H1 (cell line): Measurements from ENCODE around the gene IRAG1. TPM values are rescaled to one million over a fixed set of nuclear protein-coding genes. Genes with fewer than 3 reads are reported as not detected.

ENCODE experiments used
- CTCF ChIA-PET: fragments of 300-600 bp; sonication (Branson Sonifier 250); formaldehyde crosslinking; loops from one replicate; lab custom pipeline; 2021; ENCODE audit not compliant: partially characterized antibody; lab: Charles Lee
- POLR2A ChIA-PET: fragments of 300-600 bp; sonication (Branson Sonifier 250); formaldehyde crosslinking; loops from one replicate; lab custom pipeline; 2021; ENCODE audit warnings: inconsistent platforms; ENCODE audit not compliant: partially characterized antibody; lab: Charles Lee
- DNase-seq, 2 experiments: peaks; one replicate each; pipeline versions ENCODE4 v3.0.0 to v3.0.0-alpha.2; 2010 to 2022; ENCODE audit warnings: low spot score in 2 of 2, low read depth in 1 of 2, mixed read lengths in 1 of 2
- FAIRE-seq: peaks from 2 replicates; lab custom pipeline; 2011; peaks lifted over from hg19 to GRCh38; lab: Jason Lieb, UNC
- H2AFZ ChIP-seq: 2 replicates; pipeline ENCODE4 v1.8.1; 2012; ENCODE audit warnings: low read length, inconsistent platforms
- H2AK5ac ChIP-seq: 2 replicates; pipeline ENCODE4 v1.6.1; 2013; ENCODE audit warnings: low read depth, low read length
- H2BK120ac ChIP-seq: replicated peaks from 2 replicates; pipeline ENCODE3; 2013; ENCODE audit warnings: low read depth, low read length, inconsistent platforms
- H2BK12ac ChIP-seq: 2 replicates; pipeline ENCODE4 v1.6.1; 2013; ENCODE audit warnings: low read depth, low read length
- H2BK15ac ChIP-seq: 2 replicates; pipeline ENCODE4 v1.6.1; 2013; ENCODE audit warnings: low read length
- H2BK20ac ChIP-seq: 2 replicates; pipeline ENCODE4 v1.6.1; 2013; ENCODE audit warnings: low read length
- H2BK5ac ChIP-seq: 2 replicates; pipeline ENCODE4 v1.6.1; 2013; ENCODE audit warnings: low read depth, low read length
- H3K14ac ChIP-seq: 2 replicates; pipeline ENCODE4 v1.6.1; 2013; ENCODE audit warnings: inconsistent platforms; ENCODE audit not compliant: insufficient read length
- H3K18ac ChIP-seq: 2 replicates; pipeline ENCODE4 v1.6.1; 2013; ENCODE audit warnings: low read length; ENCODE audit errors: extremely low read depth
- H3K23ac ChIP-seq: 2 replicates; pipeline ENCODE4 v1.6.1; 2013; ENCODE audit warnings: inconsistent platforms; ENCODE audit not compliant: insufficient read length
- H3K23me2 ChIP-seq: 2 replicates; pipeline ENCODE4 v1.6.1; 2013; ENCODE audit warnings: low read depth, low read length
- H3K27ac ChIP-seq: 2 replicates; pipeline ENCODE4 v1.6.1; 2011; ENCODE audit warnings: low read depth, low read length, inconsistent platforms
- H3K27me3 ChIP-seq, 4 experiments: replicated peaks in 1 of 4; 1 replicate in 1 of 4; 2 replicates in 3 of 4; pipeline versions ENCODE4 v1.6.1 to v1.8.1; 2011 to 2013; ENCODE audit warnings: low read length in 3 of 4, mild to moderate bottlenecking in 3 of 4, inconsistent platforms in 2 of 4, mixed read lengths in 2 of 4, moderate library complexity in 1 of 4; ENCODE audit not compliant: control insufficient read depth in 3 of 4, insufficient read depth in 3 of 4; ENCODE audit errors: extremely low read depth in 1 of 4
- H3K36me3 ChIP-seq, 4 experiments: 2 replicates each; pipeline versions ENCODE4 v1.6.1 to v1.8.1; 2011 to 2013; ENCODE audit warnings: mild to moderate bottlenecking in 4 of 4, low read length in 3 of 4, moderate library complexity in 2 of 4, control low read depth in 1 of 4, inconsistent platforms in 1 of 4; ENCODE audit not compliant: insufficient read depth in 4 of 4, control insufficient read depth in 2 of 4
- H3K4ac ChIP-seq: replicated peaks from 2 replicates; pipeline ENCODE3; 2013; ENCODE audit warnings: low read length, low read depth, mixed read lengths, inconsistent platforms; ENCODE audit not compliant: insufficient read length
- H3K4me1 ChIP-seq, 4 experiments: replicated peaks in 1 of 4; 1 replicate in 1 of 4; 2 replicates in 3 of 4; pipeline versions ENCODE4 v1.6.1 to v1.8.1; 2011 to 2013; ENCODE audit warnings: low read length in 3 of 4, inconsistent platforms in 2 of 4, mixed read lengths in 1 of 4; ENCODE audit not compliant: insufficient read depth in 4 of 4, control insufficient read depth in 3 of 4
- H3K4me2 ChIP-seq, 2 experiments: 2 replicates each; pipeline versions ENCODE4 v1.6.1 to v1.8.1; 2011 to 2013; ENCODE audit warnings: low read depth in 2 of 2, low read length in 2 of 2, control low read depth in 1 of 2, inconsistent platforms in 1 of 2, mild to moderate bottlenecking in 1 of 2; ENCODE audit not compliant: insufficient read depth in 1 of 2
- H3K4me3 ChIP-seq, 4 experiments: fragments of 200-600, 300-600 bp in 1 of 4; sonication (generic), shearing (Covaris generic), sonication (Bioruptor Twin) in 1 of 4; 2 replicates each; pipeline versions ENCODE4 v1.5.1 to v1.8.1; 2011 to 2016; ENCODE audit warnings: low read length in 4 of 4, low read depth in 3 of 4, control low read depth in 2 of 4, inconsistent platforms in 2 of 4, mild to moderate bottlenecking in 2 of 4, mixed read lengths in 1 of 4, moderate library complexity in 1 of 4; ENCODE audit not compliant: insufficient read depth in 2 of 4; ENCODE audit errors: extremely low read depth in 1 of 4
- H3K56ac ChIP-seq: replicated peaks from 2 replicates; pipeline ENCODE3; 2013; ENCODE audit warnings: low read depth, mild to moderate bottlenecking, mixed read lengths, low read length, inconsistent platforms; ENCODE audit not compliant: insufficient read length
- H3K79me1 ChIP-seq: 2 replicates; pipeline ENCODE4 v1.6.1; 2013; ENCODE audit warnings: low read depth, low read length, control low read depth
- H3K79me2 ChIP-seq, 2 experiments: 2 replicates each; pipeline versions ENCODE4 v1.6.1 to v1.8.1; 2012 to 2013; ENCODE audit warnings: low read length in 2 of 2, mild to moderate bottlenecking in 2 of 2, inconsistent platforms in 1 of 2; ENCODE audit not compliant: insufficient read depth in 2 of 2, control insufficient read depth in 1 of 2
- H3K9ac ChIP-seq, 4 experiments: replicated peaks in 1 of 4; 1 replicate in 1 of 4; 2 replicates in 3 of 4; pipeline versions ENCODE4 v1.6.1 to v1.8.1; 2011 to 2013; ENCODE audit warnings: low read depth in 3 of 4, low read length in 3 of 4, control low read depth in 2 of 4, mild to moderate bottlenecking in 2 of 4, moderate library complexity in 2 of 4, inconsistent platforms in 1 of 4; ENCODE audit errors: extremely low read depth in 1 of 4
- H3K9me3 ChIP-seq, 2 experiments: 2 replicates each; pipeline versions ENCODE4 v1.6.1 to v1.8.1; 2012 to 2013; ENCODE audit warnings: mild to moderate bottlenecking in 2 of 2, moderate library complexity in 2 of 2, control low read depth in 1 of 2, inconsistent platforms in 1 of 2, low read depth in 1 of 2, low read length in 1 of 2, mixed read lengths in 1 of 2; ENCODE audit not compliant: insufficient read depth in 2 of 2
- H4K20me1 ChIP-seq, 2 experiments: replicated peaks in 1 of 2; 2 replicates each; pipeline versions ENCODE3 to v1.8.1; 2011 to 2013; ENCODE audit warnings: inconsistent platforms in 2 of 2, low read length in 2 of 2, mild to moderate bottlenecking in 1 of 2; ENCODE audit not compliant: insufficient read depth in 2 of 2, control insufficient read depth in 1 of 2
- H4K5ac ChIP-seq: 2 replicates; pipeline ENCODE4 v1.6.1; 2013; ENCODE audit warnings: low read length, low read depth, mixed read lengths, inconsistent platforms; ENCODE audit not compliant: insufficient read length
- H4K8ac ChIP-seq: 2 replicates; pipeline ENCODE4 v1.8.0; 2013; ENCODE audit warnings: mild to moderate bottlenecking, moderate library complexity, low read length, inconsistent platforms; ENCODE audit not compliant: insufficient read depth; ENCODE audit errors: extremely low read depth
- H4K91ac ChIP-seq: replicated peaks from 2 replicates; pipeline ENCODE3; 2013; ENCODE audit warnings: low read length, mixed read lengths, inconsistent platforms; ENCODE audit not compliant: insufficient read length
- ASH2L ChIP-seq: fragments of 200-600, 300-600 bp; sonication (generic); IDR thresholded peaks from one replicate; pipeline ENCODE4 v1.7.1; 2017; ENCODE audit warnings: low read length
- CBX5 ChIP-seq: fragments of 300-800, 300-1000 bp; sonication (generic); IDR thresholded peaks from 2 replicates; pipeline ENCODE4 v1.7.1; 2016; ENCODE audit warnings: antibody characterized with exemption, low read length, low read depth
- CTCF ChIP-seq, 3 experiments: IDR thresholded peaks; 1 replicate in 2 of 3; 2 replicates in 1 of 3; pipeline versions ENCODE4 v1.5.1 to v1.6.1; 2011; ENCODE audit warnings: low read length in 3 of 3, mild to moderate bottlenecking in 3 of 3, inconsistent platforms in 2 of 3, low read depth in 1 of 3, moderate library complexity in 1 of 3; ENCODE audit not compliant: insufficient read depth in 1 of 3; ENCODE audit errors: control extremely low read depth in 1 of 3
- FOSL1 ChIP-seq: IDR thresholded peaks from 2 replicates; pipeline ENCODE4 v1.6.1; 2011; ENCODE audit warnings: mild to moderate bottlenecking, low read depth, low read length, moderate library complexity; ENCODE audit not compliant: insufficient read depth
- RXRA ChIP-seq: IDR thresholded peaks from 2 replicates; pipeline ENCODE4 v1.6.1; 2011; ENCODE audit warnings: low read depth, mild to moderate bottlenecking, low read length, moderate library complexity; ENCODE audit not compliant: insufficient read depth
- WGBS, 2 experiments: shearing (Covaris generic) in 1 of 2; methylation state at CpG; one replicate each; pipeline versions ENCODE4 v1.1.6 to v1.1.7; 2013 to 2015; ENCODE audit warnings: low lambda C conversion rate in 2 of 2, mixed read lengths in 2 of 2, inconsistent platforms in 1 of 2, low coverage in 1 of 2, missing lambda C conversion rate in 1 of 2; ENCODE audit not compliant: insufficient replicate concordance in 2 of 2, insufficient coverage in 1 of 2, insufficient read length in 1 of 2; ENCODE audit errors: extremely low coverage in 1 of 2, missing lambda C conversion rate in 1 of 2; 5-methylcytosine and 5-hydroxymethylcytosine counted together
- polyA plus RNA-seq, 7 experiments: library from polyadenylated mRNA; depleted of rRNA in 3 of 7; stranded (reverse) in 5 of 7; unstranded in 2 of 7; fragments of >200 nt in 5 of 7; fragments of 200-250 nt in 2 of 7; gene quantifications; 1 replicate in 5 of 7; 2 replicates in 1 of 7; 4 replicates in 1 of 7; pipeline versions ENCODE4 v1.2.1 to v1.2.3, GENCODE V29; 2011 to 2013; ENCODE audit warnings: missing spikeins in 2 of 7, mixed read lengths in 2 of 7
- total RNA-seq: library from RNA; stranded (reverse); fragmentation: NEBNext Ultra II Directional; extraction: Animal tissue kit (Norgen Biotek cat#: 25700); gene quantifications from 2 replicates; pipeline ENCODE4 v1.2.1, GENCODE V29; 2021

IRAG1 gene
- total and polyA plus RNA-seq, 2 of the 8 experiments (the other 6 are each of a cell fraction or from before 2014, with no cell fraction given), result 1.8 to 2.7 TPM

GRCh38 chr11:10648871-10649270, 44.7 kb downstream of the IRAG1 start:
- FAIRE-seq (no peak), DNase-seq (no peak)
- no peak overlapping the region for H3K9ac ChIP-seq
- no peak overlapping the region for H2BK15ac ChIP-seq
- H3K14ac ChIP-seq, result no peak overlapping the region
- H4K91ac ChIP-seq, result no peak overlapping the region
- no peaks in the 10 kb centered on the region for H3K79me1 ChIP-seq
- no peak overlapping the region for H4K8ac ChIP-seq
- no peaks in the 10 kb centered on the region for H3K79me2 ChIP-seq
- H4K20me1 ChIP-seq, result no peaks in the 10 kb centered on the region
- ChIA-PET CTCF (interaction anchor here (0.9 to 5.1 kb wide), 9 partner anchors 9 to 282 kb away, joined by 3 to 25 read pairs (median 4); no protein-coding TSS in a partner anchor), POLR2A (no interaction called here)
- H3K4me3 ChIP-seq, result no peak overlapping the region
- H3K27ac ChIP-seq, result no peak overlapping the region
- H3K36me3 ChIP-seq, result no peaks in the 10 kb centered on the region
- no peak overlapping the region for H3K23ac ChIP-seq
- no peaks in the 10 kb centered on the region for H3K9me3 ChIP-seq
- H3K23me2 ChIP-seq, result no peaks in the 10 kb centered on the region
- no peak overlapping the region for H3K56ac ChIP-seq
- H3K4me1 ChIP-seq, result peaks cover 0 to 4% (median 0%) of the 10 kb centered on the region in 4 experiments; a peak in 1 of 7 replicates
- TF ChIP-seq CBX5 (no peak), CTCF (IDR thresholded peaks at IDR 0.05; ENCODE audit: control extremely low read depth in 1 of 3, insufficient read depth in 1 of 3, low read depth in 1 of 3, low read length in 3 of 3) (no peak), ASH2L (no peak), RXRA (no peak), FOSL1 (no peak)
- H3K4ac ChIP-seq, result no peak overlapping the region
- H2BK12ac ChIP-seq, result no peak overlapping the region
- no peak overlapping the region for H3K18ac ChIP-seq
- H3K27me3 ChIP-seq, result no peaks in the 10 kb centered on the region
- WGBS, 2 experiments, result 88% methylated on average over 7 of the region's 7 CpGs; no CpG with 5 or more reads in 1 of the 2 experiments
- H3K4me2 ChIP-seq, result no peak overlapping the region
- H2AFZ ChIP-seq, result no peak overlapping the region
- H2AK5ac ChIP-seq, result no peak overlapping the region
- H2BK120ac ChIP-seq, result no peak overlapping the region
- H2BK5ac ChIP-seq, result no peak overlapping the region
- no peak overlapping the region for H4K5ac ChIP-seq
- H2BK20ac ChIP-seq, result no peak overlapping the region
